HG03045 (cell line): ENCODE measurements around the gene CFAP20DC.
"Not testable (repeated sequence)": the region's sequence is repeated elsewhere in the genome, so short reads cannot be mapped to it uniquely, and the experiment has no call there.

ENCODE experiments used
- ATAC-seq: cut with Tn5 transposase; IDR thresholded peaks from one replicate; pipeline ENCODE4 v1.9.1; 2021; ENCODE audit warnings: mild to moderate bottlenecking, moderate library complexity; ENCODE audit not compliant: unreplicated experiment

The CFAP20DC gene

DNA sequence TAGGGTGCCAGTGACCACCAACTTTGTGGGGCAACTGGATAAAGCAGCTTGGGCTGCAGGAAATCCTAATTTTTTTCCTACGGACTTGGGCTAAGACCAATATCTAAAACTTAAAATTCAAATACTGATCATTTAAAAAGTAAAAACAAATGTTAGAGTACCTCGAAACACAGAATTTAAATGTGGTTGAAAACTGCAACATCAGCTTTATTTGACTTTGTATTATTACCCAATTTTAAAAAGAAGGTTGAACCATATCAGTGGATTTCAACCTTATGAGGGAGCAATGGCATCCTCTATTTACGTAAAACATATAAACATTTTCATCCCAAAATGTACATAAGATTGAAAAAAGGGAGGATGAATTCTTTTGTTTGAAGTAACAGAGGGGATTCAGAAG lies 26.2 kb downstream of the CFAP20DC start:
- no peak for ATAC-seq

DNA sequence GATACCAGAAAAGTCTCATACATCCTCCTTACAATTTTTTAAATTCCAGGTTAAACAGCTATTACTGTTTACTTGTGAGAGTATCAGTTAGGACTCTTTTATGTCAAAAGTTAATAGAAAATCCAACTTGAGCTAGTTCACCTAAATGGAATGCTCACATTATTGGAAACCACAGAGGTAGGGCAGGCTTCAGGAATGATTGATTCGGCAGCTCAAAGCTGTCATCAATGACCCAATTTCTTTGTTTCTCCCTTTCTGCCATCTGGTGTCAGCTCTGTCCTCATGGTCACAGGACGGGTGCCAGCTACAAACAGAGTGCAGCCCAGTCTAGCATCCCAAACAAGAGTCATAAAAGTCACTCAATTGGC lies 32.2 kb downstream of the CFAP20DC start:
- ATAC-seq = no peak

DNA sequence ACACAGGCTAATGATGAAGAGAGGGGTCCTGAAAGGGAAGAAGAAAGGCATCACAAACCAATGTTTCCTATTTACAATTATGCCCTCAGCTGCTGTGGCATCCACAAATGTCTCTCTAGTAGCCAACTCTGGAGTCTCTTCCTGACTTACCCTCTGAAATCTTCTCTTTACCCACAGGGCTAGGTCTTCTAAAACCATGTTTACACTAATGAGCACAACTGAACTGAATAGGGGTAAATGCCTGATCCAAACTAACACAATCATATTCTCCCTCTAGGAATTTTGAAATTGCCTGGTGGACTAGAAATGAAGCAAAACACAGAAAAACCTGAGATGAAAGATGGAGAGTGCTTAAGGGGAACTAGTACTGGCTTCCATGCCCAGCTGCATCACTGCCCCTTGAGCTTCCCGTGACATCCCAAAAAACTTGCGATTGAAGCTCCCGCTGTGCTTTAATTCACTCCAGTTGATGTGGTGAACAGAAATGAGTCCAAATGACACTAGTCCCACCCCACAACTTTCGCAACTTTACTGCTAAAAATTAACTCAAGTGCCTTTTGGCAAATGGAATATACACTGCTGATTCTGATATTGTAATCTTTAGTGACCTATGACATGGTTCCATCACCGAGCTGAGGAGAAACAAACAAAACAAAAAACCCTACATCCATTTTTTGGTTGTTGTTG lies 32.8 kb downstream of the CFAP20DC start:
- no peak for ATAC-seq

DNA sequence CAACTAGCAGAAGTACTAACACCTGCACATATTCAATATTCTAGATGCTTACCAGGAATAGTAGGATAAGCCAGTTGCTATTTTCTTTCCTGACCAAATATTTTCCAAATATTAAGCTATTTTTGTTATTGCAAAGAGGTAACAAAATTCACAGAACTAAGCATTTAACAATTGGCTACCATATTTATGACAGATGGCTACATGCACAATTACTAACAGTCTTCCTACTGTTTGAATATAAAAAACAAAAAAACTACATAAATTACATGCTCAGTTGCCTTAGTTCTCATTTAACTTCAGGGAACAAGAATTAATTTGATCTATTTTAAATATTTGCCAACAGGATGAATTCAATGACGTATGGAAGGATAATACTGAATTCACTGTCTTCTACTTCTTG lies 36.2 kb downstream of the CFAP20DC start:
- ATAC-seq = no peak

DNA sequence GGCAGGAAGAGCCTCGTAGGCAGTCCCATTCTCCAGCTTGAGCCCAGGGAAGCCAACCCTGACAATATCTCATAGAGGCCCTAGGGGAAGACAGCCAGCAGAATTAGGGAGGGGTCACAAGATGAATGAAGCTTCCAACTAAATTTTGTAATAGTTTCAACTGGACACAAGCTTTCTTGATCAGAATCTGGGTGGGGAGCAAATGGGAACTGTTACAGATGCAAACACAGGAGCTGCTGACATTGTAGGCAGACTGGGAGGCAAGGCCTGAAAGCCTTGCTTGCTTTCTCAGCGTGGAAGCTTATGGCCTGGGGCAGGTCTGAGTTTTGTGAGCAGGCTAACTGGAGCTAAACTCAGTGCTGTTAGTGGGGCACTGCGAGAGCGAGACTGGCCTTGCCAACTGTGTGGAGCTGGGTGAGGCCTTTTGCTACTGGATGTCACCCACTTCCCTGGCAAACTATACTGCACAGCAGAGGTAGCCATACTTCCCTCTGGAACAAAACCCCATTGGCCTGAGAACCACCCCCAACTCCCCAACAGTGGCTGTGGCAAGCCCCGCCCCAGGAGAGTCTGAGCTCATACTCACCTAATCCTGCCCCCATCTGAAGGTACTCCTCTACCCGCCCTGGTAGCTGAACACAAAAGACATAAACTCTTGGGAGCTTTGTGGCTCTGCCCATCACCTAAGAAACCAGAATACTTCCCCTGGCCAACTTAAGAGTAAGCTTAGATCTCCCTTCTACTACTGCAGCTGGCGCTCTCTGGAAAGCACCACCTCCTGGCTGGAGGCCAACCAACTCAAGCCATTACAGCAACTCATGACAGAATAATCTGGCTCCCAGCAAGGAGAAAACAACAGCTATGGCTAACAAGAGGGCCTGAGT lies 42.9 kb downstream of the CFAP20DC start:
- ATAC-seq = no peak

DNA sequence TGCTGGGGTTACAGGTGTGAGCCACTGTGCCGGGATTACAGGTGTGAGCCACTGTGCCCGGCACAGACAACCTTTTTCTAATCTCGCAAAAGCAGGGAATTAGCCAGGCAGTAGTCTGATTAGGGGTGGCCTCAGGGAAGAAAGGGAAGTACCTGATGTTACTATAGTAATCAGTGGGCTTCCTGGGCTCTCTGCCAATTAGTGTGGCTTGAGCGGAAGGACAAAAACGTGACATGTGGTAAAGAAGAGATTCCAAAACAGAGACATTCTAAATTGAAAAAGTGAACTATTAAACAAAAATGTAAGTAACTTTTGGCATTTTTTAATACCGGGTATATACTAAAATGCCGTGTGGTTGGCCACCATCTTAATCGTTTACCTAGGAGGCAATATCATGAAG lies 48.1 kb downstream of the CFAP20DC start:
- ATAC-seq = no peak

DNA sequence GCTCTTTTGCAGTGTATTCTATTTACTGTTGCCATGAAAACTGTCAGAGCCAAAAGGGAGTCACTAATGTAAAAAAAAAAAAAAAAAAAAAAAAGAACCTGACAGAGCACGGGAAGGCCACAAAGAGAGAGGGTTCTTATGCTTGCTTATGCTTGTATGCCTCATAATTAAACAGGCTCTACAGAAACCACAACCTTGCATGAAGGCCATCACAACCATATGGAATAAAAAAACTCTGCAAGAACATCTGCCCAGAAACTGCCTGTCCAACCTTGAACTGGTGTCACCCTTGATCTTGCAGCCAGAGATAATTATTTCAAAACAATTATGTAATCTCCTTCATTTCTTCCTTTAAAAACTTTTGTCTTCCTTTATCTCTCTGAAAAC lies 50.1 kb downstream of the CFAP20DC start:
- no peak for ATAC-seq

DNA sequence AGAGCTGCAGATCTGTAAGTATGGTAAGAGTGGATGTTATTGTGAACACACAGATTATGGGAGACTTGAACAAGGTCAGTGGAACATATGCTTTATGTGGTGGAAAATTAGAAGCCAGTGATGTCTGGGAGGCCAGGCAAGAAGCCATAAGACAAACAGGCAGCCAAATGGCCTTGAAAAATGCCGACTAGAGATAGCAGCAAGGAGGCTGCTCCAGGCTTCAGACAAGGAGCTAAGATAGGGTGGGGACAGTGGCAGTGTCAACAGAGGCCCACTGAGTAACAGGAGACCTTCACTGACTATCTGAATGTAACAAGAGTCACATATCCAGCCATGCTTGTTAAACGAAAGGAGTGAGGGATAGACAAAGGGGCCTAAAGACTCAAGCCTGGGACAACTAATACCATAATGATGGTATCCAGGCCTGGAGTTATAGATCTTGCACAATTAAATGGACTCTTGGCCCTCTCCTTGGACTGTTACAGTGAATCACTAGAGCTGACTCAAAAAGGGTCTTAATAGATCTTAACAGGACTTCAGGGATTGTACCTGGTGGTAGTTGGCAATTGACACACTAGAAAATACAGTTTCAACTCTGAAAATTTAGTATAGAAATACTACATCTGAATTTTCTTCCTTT lies 50.6 kb downstream of the CFAP20DC start:
- ATAC-seq = no peak

DNA sequence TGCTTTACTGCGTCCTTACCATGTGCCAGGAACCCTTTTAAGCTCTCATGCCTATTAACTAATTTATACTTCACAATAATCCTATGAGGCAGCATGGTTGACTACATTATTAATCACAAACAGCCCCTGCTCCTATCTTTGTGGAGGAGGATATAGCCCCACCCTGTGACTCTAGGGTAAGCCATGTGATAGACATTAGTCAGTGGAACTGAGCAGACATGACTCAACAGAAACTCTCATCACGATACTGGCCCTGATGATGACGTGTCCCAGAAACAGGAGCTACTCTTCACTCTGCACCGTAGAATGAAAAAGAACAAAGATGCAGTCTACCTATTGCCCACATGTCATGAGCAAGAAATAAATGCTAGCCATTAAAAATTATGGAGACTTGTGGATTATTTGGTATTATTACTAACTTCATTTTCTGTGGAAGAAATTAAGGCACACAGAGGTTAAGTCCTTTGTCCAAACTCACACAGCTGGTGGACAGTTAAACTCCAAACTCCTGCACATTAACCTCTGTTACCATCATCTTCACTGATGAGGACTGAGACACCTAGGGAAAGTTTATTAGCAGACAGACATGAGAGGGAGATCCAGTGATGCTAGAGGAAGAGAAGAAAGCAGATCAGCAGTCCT lies 51.2 kb downstream of the CFAP20DC start:
- no peak for ATAC-seq

DNA sequence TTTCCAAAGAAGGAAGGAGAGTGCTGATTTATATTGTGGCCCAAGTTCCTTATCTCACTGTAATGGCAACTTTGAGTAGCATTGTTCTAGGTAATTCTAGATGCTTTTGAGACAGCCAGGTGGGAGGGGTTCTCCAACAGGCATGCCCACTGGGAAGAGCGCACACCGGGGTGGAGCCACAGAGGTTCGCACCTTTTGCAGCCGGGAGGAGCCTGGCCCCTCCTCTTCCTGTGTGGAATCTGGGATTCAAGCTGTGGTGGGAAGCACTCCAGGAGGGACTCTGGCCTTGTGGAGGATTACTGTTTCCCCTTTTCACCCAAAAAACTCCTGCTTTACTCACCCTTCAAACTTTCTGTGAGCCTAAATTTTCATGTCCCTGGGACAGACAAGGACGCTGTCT lies 53.1 kb downstream of the CFAP20DC start:
- no peak for ATAC-seq

DNA sequence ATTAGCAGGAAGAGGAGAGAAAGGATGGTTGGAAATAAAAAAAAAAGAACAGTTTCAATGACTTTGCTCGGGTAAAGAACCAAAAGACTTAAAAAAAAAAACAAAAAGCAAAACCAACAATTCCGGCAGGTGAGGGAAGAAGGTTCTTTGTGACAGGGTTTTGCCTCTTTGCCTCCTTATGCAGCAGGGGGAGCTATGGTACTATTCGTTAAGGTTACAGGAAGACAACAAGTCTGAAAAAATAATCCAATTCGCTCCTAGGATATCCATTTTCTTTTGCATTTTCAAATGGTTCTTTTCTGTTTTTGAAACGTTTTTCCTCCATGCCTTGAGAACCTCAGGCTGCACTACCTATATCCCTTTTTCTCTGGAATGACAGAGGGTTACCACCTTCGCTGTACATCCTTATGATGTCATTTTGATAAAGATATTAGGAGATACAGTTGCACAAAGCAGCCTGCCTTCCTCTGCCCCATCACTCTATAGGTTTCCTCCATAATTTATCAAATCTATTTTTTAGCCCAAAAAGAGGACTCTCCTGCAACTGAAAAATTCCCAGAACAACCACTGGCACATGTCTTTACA lies 55.0 kb downstream of the CFAP20DC start:
- no peak for ATAC-seq

DNA sequence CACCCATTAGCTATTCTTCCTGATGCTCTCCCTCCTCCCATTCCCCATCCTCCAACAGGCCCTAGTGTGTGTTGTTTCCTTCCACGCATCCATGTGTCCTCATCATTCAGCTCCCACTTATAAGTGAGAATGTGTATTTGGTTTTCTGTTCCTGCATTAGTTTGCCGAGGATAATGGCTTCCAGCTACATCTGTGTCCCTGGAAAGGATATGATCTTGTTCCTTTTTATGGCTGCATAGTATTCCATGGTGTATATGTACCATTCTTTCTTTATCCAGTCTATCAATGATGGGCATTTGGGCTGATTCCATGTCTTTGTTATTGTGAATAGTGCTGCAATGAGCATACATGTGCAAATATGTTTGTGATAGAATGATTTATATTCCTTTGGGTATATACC lies 56.3 kb downstream of the CFAP20DC start:
- no peak for ATAC-seq

DNA sequence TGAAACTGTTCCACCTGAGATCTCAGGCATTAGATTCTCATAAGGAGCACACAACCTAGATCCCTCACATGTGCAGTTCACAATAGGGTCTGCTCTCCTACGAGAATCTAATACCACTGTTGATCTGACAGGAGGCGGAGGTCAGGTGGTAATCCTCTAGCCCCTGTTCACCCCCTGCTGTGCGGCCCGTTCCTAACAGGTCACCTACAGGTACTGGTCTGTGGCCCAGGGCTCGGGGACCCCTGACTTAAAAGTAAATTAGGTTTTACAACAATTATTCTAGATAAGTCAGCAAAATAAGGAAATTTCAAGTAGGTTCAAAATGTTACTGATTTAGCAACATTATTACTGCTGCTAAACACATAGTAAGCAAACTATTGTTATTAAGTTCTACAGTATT lies 58.2 kb downstream of the CFAP20DC start:
- no peak for ATAC-seq

DNA sequence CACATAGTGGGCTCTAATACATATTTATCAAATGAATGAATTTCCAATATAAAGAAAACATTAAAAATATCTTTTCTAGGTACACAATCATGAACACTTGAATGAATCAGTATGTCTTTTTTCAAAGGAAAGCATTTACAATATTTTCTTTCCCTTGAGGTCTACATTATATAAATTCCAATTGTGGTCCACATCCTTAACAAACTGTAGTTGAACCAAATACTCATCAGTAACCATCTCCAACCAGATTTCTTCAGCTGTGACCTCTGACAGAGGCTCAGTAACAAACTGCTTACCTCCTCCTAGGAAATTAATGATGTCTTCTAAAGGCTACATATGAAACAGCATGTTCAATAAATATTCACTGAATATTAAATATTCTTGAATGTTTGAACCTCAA lies 58.8 kb downstream of the CFAP20DC start:
- ATAC-seq = no peak

DNA sequence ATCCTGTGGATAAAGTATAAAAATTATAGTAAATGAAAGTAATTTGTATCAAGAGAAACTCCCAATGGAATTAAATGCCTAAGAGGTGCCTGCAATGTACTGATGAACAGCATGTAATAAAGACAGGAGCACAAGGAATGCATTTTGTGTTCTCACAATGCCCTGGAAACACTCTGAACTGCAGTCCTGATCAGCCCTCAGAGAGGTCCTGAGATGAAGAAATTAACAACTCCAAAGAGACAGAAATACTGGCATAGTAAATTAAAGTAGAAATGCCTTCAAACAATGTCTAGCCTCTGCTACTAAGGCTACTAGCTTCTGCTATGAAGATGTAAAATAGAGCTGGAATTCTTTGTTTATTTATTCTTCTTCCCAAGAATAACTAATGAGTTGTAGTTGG lies 59.9 kb downstream of the CFAP20DC start:
- ATAC-seq = no peak

DNA sequence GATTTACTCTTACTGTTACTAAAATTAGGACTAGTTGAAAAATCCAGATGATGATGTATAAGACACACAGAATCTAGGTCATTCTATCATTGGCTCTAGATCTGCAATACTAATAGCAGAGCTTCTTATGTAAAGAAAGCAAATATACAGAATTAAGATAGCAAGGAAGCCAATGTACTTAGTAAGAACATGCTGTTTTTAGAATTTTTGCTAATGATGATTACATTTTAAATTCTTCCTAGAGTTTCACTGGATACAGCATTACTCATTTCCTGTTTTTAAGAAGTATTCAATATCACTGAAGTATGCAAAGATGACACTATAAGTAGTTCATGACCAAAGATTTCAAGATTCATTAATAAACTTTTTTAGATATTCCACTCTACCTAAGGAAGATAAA lies 60.7 kb downstream of the CFAP20DC start:
- ATAC-seq = no peak

DNA sequence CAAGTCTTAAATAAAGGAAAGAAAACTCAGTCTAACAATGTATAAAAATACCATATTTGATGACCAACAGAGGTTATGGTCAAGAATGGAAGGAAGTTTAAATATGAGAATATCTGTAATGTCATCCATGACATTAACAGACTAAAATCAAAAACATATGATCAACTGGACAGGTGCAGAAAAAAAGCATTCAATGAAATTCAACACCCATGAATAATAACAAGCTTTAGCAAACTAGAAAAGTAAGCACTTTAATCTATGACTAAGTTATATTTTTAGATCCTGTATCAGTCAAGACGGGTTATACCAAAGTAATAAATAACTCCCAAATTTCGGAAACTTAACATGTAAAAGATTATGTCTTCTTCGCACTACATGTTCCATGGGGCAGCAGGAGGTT lies 61.8 kb downstream of the CFAP20DC start:
- ATAC-seq = no peak

DNA sequence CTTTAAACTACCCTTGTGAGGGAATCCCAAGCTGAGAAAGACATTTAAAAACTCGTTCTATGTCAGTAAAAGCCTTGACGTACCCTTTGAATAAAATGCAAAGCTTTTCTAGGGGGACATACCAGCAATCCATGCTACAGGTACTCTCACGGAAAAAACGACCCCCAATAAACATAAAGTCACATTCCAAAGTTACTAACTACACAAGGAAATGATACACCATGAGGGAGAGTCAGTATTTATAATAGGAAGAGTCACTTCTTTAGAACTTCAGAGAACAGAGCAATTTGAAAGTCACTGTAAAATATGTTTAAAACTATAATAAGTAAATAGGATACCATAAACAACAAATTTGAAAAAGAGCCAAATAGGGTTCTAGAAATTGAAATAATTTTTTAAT lies 63.2 kb downstream of the CFAP20DC start:
- ATAC-seq = no peak

DNA sequence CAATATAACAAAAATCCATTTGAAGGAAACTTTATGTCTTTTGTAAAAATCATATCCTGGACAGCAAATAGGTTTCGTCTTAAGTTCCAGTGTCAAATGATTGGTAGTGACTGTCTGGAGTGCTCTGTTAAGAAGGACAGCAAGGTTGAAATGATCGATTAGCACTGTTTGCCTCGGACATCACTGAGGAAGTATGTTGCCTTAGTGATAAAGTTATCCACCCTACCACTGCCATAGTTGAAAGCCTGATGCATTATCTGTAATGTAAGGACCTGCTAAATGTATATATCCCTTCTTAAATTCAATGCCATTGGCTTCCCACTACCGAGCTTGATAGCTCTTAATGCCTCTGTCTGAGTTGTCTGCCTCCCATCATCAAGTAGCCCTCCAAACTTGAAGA lies 70.0 kb downstream of the CFAP20DC start:
- ATAC-seq = no peak

DNA sequence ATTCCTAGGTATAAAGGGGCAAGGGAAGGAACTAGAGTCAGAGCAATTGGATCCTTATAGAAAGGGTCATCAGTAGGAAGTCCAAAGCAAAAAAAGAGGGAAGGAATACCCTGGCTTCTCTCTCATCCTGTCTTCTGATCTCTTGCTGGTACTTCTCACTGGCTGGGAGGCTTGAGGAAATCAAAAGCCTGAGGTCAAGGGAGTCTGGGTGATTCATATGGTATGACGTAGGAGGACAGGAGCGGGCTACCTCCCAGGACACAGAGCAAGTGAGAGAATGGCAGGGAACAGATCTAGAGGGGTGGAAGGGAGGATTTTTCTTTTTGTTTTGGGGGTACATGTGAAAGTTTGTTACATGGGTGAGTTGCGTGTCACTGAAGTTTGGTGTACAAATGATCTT lies 76.0 kb downstream of the CFAP20DC start:
- ATAC-seq = no peak

DNA sequence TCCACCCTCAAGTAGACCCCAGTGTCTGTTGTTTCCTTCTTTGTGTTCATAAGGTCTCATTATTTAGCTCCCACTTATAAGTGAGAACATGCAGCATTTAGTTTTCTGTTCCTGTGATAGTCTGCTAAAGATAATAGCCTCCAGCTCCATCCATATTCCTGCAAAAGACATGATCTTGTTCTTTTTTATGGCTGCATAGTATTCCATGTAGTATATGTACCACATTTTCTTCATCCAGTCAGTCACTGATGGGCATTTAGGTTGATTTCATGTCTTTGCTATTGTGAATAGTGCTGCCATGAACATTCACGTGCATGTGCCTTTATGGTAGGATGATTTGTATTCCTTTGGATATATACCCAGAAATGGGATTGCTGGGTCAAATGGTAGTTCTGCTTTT lies 82.0 kb downstream of the CFAP20DC start:
- ATAC-seq = not testable (repeated sequence)
